SU-DHL-6 (cell line): Measurements from ENCODE around the gene VPS29.

Source experiments
- CTCF ChIP-seq: fragments of 200-600 bp; sonication (generic); IDR thresholded peaks from one replicate; pipeline ENCODE4 v1.5.1; 2017; ENCODE audit warnings: antibody characterized with exemption, mild to moderate bottlenecking, low read length, moderate library complexity; ENCODE audit not compliant: insufficient read depth, poor library complexity, severe bottlenecking
- EZH2phosphoT487 ChIP-seq: fragments of 200-600 bp; sonication (generic), shearing (Covaris generic); conservative IDR thresholded peaks from 2 replicates; pipeline ENCODE4 v1.6.1; 2018; ENCODE audit warnings: mild to moderate bottlenecking, antibody characterized with exemption, low read length, moderate library complexity, mixed read lengths

GRCh38 chr12:110543252-110543959, 41.5 kb upstream of the VPS29 start:
- TF ChIP-seq CTCF (no peak), EZH2phosphoT487 (no peak)
